ENCODE measurements around the gene RGS14.
A peak's percentile ranks its signal among the peaks of the same experiment; 100 is the strongest.
"Not testable (repeated sequence)": the region's sequence is repeated elsewhere in the genome, so short reads cannot be mapped to it uniquely, and the experiment has no call there.

RGS14 gene

DNA sequence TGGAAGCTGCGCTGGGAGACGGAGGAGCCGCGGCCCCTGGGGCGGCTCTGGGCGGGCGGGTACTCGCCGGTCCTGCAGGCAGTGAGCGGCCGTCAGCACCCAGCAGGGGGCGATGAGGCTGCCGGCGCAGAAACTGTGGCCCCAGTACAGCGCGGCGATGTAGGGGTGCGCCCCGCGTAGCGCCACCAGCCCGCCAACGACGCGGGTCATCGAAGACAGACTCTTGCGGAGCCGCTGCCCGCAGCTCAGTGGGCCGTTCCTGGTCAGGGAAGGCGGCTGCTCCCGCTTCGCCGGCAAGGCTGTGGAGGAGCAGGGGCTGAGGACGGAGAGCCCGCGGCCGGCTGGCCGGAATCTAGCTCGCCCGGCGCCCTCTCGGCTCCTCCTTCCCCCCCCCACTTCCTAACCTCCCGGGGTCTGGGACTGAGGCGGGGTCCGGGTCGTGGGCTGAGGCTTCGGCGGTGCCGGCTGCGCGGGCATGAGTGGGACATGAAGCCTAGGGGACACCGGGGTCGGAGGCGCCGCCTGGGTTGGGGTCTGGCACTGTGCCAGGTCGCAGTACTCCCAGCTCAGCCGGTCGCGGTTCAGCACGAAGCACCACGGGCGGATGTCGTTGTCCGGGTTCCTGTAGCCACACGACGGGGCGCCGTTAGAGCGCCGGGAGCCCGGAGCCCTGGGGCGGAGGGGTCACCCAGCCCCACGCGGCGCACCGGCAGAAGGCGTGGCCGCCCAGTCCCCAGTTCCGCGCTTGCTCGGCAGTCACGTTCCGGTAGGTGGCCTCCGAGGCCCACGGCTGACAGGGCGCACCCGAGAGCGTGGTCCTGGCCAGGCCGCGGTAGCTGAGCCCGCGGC lies 46.3 kb downstream of the RGS14 start:
- H3K27me3 Mint-ChIP-seq: no peaks in the 10 kb centered on the region
- no peak overlapping the region for H3K27ac Mint-ChIP-seq
- H3K9me3 Mint-ChIP-seq (ENCODE audit: low read depth): no peaks in the 10 kb centered on the region
- H3K4me3 Mint-ChIP-seq: peak overlapping the region; percentile 82
- H3K36me3 Mint-ChIP-seq: no peaks in the 10 kb centered on the region
- H3K4me1 Mint-ChIP-seq (ENCODE audit: low read depth): peaks cover 21% of the 10 kb centered on the region

- Mint-ChIP-seq H3K4me1 (ENCODE audit: low read depth) (peaks cover 21% of the 10 kb centered on the region), H3K9me3 (ENCODE audit: low read depth) (no peaks in the 10 kb centered on the region), H3K27ac (no peak overlapping the region), H3K36me3 (no peaks in the 10 kb centered on the region), H3K4me3 (peak overlapping the region; percentile 23), H3K27me3 (no peaks in the 10 kb centered on the region)
Observed at GRCh38 chr5:177404641-177405179, 47.0 kb downstream of the RGS14 start.

DNA sequence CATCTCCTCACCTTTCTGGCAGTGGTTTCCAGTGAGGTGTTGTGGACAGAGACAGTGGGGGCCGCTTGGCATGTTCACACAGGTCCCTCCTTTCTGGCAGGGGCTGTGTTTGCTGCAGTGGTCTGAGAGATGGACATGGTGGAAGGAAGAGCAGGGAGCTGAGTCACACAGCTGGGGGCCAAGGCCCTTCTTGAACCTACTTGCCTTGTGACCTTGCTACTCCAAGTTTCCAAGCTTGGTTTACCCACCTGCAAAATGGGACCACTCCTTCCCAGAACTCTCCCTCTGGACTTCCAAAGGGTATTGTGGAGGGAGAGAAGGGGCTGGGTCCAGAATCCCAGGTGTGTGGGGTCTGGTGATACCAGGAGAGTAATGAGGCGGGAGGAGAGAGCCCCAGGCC lies 47.6 kb downstream of the RGS14 start:
- H3K27ac Mint-ChIP-seq: no peak overlapping the region
- H3K4me3 Mint-ChIP-seq: peak overlapping the region; percentile 30
- H3K9me3 Mint-ChIP-seq (ENCODE audit: low read depth): no peaks in the 10 kb centered on the region
- H3K27me3 Mint-ChIP-seq: no peaks in the 10 kb centered on the region
- peaks cover 21% of the 10 kb centered on the region for H3K4me1 Mint-ChIP-seq (ENCODE audit: low read depth)
- H3K36me3 Mint-ChIP-seq: no peaks in the 10 kb centered on the region

- no peaks in the 10 kb centered on the region for H3K36me3 Mint-ChIP-seq
- no peaks in the 10 kb centered on the region for H3K9me3 Mint-ChIP-seq (ENCODE audit: low read depth)
- no peaks in the 10 kb centered on the region for H3K27me3 Mint-ChIP-seq
- no peak overlapping the region for H3K4me3 Mint-ChIP-seq
- peaks cover 25% of the 10 kb centered on the region for H3K4me1 Mint-ChIP-seq (ENCODE audit: low read depth)
- no peak overlapping the region for H3K27ac Mint-ChIP-seq
Observed at GRCh38 chr5:177405805-177406204, 48.1 kb downstream of the RGS14 start.

DNA sequence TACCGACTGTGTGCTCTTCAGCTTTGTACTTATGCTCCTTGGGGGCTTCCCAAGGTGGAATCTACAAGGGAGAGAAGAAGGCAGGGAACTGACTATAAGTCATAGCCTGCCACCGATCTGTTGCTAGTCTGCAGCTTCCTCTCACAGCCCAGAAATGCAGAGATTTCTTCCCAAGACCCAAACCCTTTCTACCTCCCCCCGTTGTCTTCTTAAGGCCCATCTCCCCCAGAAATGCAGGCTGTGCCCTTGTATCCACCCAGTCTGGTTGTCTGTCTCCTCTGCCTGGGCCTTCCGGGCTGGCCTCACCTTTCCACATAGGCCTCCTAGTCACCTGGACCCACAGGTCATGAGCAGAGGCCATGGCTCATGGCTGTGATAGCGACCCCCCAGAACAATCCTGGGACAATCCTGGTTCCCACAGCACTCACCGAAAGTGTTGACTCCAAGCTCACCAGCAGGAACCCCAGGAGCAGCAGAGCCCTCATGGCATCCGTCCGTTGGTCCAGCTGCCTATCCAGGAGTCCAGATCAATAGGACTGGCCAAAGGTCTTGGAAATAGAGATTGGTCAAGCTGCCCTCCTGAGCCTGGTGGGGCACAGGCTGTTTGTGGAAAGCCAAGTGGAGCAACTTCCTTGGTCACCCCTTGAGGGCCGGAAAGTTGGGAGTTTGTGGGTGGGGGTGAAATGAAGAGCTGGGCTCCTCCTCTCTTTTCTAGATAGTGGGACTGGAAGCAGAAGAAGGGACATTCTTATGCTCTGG lies 51.5 kb downstream of the RGS14 start, which contains the start of gene F12:
Gene F12 (minus strand): TSS at position 522 of the 759 bp plus-strand sequence. CDS start 37 bp downstream, at position 485.
- H3K27me3 Mint-ChIP-seq: no peaks in the 10 kb centered on the region
- H3K36me3 Mint-ChIP-seq: no peaks in the 10 kb centered on the region
- peaks cover 25% of the 10 kb centered on the region for H3K4me1 Mint-ChIP-seq (ENCODE audit: low read depth)
- no peak within 1 kb of the TSS for H3K4me3 Mint-ChIP-seq
- no peak within 1 kb of the TSS for H3K27ac Mint-ChIP-seq
- no peaks in the 10 kb centered on the region for H3K9me3 Mint-ChIP-seq (ENCODE audit: low read depth)

DNA sequence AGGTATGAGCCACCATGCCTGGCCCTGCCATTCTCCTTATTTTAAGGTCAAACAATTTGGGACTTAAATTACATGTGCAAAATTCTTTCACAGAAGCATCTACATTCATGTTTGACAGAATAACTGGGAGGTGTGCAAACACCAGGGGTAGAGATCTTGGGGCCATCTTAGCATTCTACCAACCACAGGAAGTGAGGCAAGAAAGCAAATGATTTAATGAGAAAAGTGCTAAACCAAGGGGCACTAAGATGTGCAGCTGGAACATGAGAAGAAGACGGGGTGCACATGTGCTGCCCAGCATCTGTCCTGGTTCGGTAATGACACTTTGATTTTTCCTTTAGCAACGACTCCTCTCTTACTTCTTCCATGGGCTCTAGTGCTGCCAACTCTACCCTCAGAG lies 52.9 kb downstream of the RGS14 start:
- Mint-ChIP-seq H3K9me3 (ENCODE audit: low read depth) (no peaks in the 10 kb centered on the region), H3K27me3 (no peaks in the 10 kb centered on the region), H3K4me3 (no peak overlapping the region), H3K36me3 (no peaks in the 10 kb centered on the region), H3K4me1 (ENCODE audit: low read depth) (peaks cover 23% of the 10 kb centered on the region), H3K27ac (no peak overlapping the region)

GRCh38 chr5:177412603-177413233 lies 55.0 kb downstream of the RGS14 start:
- Mint-ChIP-seq H3K27ac (no peak overlapping the region), H3K9me3 (ENCODE audit: low read depth) (no peaks in the 10 kb centered on the region)

GRCh38 chr5:177414481-177414880 lies 56.8 kb downstream of the RGS14 start:
- no peaks in the 10 kb centered on the region for H3K27me3 Mint-ChIP-seq
- H3K36me3 Mint-ChIP-seq: no peaks in the 10 kb centered on the region
- H3K4me1 Mint-ChIP-seq (ENCODE audit: low read depth): peaks cover 25% of the 10 kb centered on the region
- H3K27ac Mint-ChIP-seq: no peak overlapping the region
- H3K9me3 Mint-ChIP-seq (ENCODE audit: low read depth): no peaks in the 10 kb centered on the region
- no peak overlapping the region for H3K4me3 Mint-ChIP-seq

More at GRCh38 chr5:177412603-177413233, 55.0 kb downstream of the RGS14 start:
- Mint-ChIP-seq H3K36me3 (no peaks in the 10 kb centered on the region), H3K27me3 (no peaks in the 10 kb centered on the region), H3K4me1 (ENCODE audit: low read depth) (peaks cover 25% of the 10 kb centered on the region), H3K4me3 (no peak overlapping the region)

DNA sequence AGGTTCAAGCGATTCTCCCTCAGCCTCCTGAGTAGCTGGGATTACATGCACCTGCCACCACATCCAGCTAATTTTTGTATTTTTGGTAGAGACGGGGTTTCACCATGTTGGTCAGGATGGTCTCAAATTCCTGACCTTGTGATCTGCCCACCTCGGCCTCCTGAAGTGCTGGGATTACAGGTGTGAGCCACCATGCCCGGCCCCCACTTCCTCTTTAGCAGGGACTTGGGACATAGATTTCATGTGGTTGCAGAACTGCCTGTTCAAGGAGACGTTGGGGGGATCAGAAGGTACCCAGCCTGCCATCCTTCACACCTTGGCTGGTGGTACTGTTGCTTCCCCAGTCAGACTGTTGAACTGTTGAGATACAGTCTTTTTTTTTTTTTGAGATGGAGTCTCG lies 59.4 kb downstream of the RGS14 start:
- peaks cover 18% of the 10 kb centered on the region for H3K4me1 Mint-ChIP-seq (ENCODE audit: low read depth)
- not testable (repeated sequence) for H3K4me3 Mint-ChIP-seq; H3K36me3 Mint-ChIP-seq; H3K27ac Mint-ChIP-seq; H3K27me3 Mint-ChIP-seq; H3K9me3 Mint-ChIP-seq (ENCODE audit: low read depth)

DNA sequence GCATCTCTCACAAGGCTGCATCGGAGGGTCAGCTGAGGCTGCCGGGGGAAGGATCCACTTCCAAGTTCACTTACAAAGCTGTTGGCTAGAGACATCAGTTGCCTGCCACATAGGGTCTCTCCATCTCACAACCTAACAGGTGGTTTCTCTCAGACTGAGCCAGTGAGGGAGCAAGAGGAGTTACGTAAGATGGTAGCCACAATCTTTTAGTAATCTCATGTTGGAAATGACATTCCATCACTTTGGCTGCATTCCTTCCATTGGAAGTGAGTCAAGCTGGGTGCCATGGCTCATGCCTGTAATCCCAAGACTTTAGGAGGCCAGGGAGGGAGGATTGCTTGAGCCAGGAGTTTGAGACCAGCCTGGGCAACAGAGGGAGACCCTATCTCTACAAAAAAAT lies 61.3 kb downstream of the RGS14 start:
- no peaks in the 10 kb centered on the region for H3K9me3 Mint-ChIP-seq (ENCODE audit: low read depth)
- no peaks in the 10 kb centered on the region for H3K36me3 Mint-ChIP-seq
- no peak overlapping the region for H3K4me3 Mint-ChIP-seq
- H3K4me1 Mint-ChIP-seq (ENCODE audit: low read depth): peaks cover 10% of the 10 kb centered on the region
- no peak overlapping the region for H3K27ac Mint-ChIP-seq
- no peaks in the 10 kb centered on the region for H3K27me3 Mint-ChIP-seq

GRCh38 chr5:177420472-177420871 lies 62.7 kb downstream of the RGS14 start:
- H3K27ac Mint-ChIP-seq; H3K27me3 Mint-ChIP-seq; H3K36me3 Mint-ChIP-seq; H3K4me3 Mint-ChIP-seq; H3K9me3 Mint-ChIP-seq (ENCODE audit: low read depth): not testable (repeated sequence)
- peaks cover 11% of the 10 kb centered on the region for H3K4me1 Mint-ChIP-seq (ENCODE audit: low read depth)

DNA sequence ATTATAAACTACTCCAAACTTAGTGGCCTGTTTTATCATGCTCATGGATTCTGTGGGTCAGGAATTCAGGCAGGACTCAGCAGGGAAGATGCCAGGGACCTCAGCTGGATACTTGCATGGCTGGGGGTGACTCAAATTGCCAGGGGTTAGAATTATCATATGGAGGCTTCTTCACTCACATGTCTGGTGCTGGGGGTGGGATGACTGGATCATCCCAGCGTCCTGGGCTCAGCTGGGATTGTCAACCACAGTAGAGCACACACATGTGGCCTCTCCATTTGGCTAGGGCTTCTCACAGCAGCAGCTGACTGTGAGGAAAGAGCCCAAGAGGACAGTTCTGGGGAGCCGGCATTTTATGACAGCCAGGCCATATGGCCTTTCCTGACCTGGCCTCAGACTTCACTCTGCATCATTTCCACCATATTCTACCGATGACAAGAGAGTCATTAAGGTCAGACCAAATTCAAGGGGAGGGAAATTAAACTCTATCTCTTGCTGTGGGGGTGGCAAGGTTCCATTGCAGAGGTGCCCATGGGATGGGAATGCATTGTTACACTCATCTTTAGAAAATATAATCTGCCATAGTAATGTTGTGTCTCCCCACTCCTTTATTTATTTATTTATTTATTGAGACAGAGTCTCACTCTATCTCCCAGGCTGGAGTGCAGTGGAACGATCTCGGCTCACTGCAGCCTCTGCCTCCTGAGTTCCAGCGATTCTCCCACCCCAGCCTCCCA lies 63.5 kb downstream of the RGS14 start:
- Mint-ChIP-seq H3K4me1 (ENCODE audit: low read depth) (peaks cover 13% of the 10 kb centered on the region), H3K36me3 (no peaks in the 10 kb centered on the region), H3K27ac (no peak overlapping the region), H3K9me3 (ENCODE audit: low read depth) (no peaks in the 10 kb centered on the region), H3K4me3 (no peak overlapping the region), H3K27me3 (no peaks in the 10 kb centered on the region)
